GM13977 (cell line): ENCODE data around the gene PRKCD.
A peak's percentile ranks its signal among the peaks of the same experiment; 100 is the strongest.

Experiments
- DNase-seq: peaks from one replicate; pipeline ENCODE4 v3.0.0; 2012; ENCODE audit warnings: low spot score
- in situ Hi-C: fragments of 300-500 bp; cut with MboI; formaldehyde crosslinking; loops from one replicate; pipeline ENCODE4 v1.12.0; 2022; ENCODE audit warnings: low sequenced_read_pairs, low pct_unique_long_range_greater_than_20kb, mixed read lengths, inconsistent platforms; ENCODE audit not compliant: unreplicated experiment
- TF ChIP-seq, protein P1 (sequence below): IDR thresholded peaks from 2 replicates; pipeline ENCODE4 v1.5.1; 2012; ENCODE audit warnings: mild to moderate bottlenecking, control low read depth; ENCODE audit not compliant: insufficient read depth; ENCODE audit errors: extremely low read depth, missing control alignments

Gene PRKCD

DNA sequence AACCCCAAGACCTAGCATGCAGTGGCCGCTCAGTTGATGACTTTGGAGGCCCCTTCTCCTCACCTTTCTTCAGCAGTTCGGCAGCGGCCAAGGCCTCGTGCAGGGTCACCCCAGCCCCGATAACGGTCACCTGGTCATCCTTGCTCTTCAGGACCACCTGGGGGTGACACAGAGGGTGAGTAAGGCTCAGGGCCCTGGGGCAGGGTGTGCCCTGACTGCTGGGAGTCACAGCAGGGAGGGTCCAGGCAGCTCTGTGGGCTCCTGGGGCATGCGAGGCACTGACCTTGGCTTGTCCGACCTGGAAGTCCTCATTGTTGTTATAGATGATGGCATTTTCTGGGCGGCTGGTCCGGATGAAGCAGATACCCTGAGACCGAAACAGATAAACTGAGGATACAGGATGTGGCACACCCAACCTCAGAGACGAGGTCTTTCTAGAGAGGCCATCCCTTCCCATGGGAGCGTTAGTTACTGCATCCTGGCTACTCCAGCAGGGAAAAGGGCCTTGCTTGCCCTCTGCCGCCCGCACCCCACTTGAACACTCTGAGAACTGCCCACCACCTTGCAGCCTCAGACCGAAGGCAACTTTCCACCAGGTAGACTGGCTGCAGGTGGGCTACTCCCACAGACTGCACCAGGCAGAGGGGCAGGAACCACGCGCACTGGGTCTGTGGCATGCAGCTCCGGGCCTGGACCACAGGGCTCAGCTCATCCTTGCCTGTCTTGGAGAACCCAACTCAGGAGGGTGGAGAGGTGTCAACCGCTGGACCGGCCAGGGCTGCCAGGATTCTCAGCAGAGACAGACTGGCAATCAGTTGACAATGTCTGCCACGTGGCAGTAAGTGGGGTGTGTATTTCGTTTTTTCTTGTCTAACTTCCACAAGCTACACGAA lies 67.2 kb downstream of the PRKCD start:
- no peak for DNase-seq
- TF ChIP-seq, protein P1, sequence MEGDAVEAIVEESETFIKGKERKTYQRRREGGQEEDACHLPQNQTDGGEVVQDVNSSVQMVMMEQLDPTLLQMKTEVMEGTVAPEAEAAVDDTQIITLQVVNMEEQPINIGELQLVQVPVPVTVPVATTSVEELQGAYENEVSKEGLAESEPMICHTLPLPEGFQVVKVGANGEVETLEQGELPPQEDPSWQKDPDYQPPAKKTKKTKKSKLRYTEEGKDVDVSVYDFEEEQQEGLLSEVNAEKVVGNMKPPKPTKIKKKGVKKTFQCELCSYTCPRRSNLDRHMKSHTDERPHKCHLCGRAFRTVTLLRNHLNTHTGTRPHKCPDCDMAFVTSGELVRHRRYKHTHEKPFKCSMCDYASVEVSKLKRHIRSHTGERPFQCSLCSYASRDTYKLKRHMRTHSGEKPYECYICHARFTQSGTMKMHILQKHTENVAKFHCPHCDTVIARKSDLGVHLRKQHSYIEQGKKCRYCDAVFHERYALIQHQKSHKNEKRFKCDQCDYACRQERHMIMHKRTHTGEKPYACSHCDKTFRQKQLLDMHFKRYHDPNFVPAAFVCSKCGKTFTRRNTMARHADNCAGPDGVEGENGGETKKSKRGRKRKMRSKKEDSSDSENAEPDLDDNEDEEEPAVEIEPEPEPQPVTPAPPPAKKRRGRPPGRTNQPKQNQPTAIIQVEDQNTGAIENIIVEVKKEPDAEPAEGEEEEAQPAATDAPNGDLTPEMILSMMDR = no peak
- in situ Hi-C loops = no loop called here

DNA sequence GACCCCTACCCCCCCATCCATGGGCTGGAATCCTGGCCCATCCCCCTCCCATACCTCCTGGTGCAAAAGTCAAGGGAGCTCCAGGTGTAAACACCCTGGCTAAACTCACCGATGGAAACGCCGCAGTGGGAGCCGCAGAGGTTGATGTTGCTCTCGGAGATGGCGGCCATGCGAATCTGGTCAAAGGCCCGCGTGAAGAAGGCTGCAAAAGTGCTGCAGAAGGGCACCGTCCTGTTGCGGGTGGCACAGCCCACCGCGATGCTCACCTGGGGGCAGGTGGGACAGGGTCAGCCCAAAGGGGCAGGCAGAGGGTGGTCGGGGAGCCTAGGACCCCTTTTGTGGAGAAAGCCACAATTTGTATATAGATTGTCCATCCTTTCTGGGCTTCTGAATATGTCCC lies 68.2 kb downstream of the PRKCD start:
- in situ Hi-C loops = no loop called here
- TF ChIP-seq, protein P1 = no peak
- DNase-seq = no peak

DNA sequence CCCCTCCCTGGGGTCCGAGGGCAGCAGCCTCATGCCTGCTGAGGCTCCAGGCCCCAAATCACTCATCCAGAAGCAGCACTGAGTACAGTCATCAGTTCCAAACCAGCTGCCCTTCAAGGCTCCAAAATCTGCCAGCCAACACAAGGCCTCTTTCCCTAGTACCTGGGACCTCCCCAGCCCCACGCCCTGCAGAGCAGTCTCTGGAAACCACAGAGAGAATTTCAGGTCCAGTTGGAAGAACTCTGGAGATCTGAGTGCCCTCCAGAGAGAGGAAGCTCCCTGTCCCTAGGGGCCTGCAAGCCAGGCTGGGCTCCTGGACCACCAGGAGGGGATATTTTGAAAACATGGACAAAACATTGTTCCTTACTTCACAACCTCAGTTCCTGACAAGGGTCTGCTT lies 68.6 kb downstream of the PRKCD start:
- DNase-seq = no peak
- TF ChIP-seq, protein P1 = no peak
- in situ Hi-C loops = no loop called here

DNA sequence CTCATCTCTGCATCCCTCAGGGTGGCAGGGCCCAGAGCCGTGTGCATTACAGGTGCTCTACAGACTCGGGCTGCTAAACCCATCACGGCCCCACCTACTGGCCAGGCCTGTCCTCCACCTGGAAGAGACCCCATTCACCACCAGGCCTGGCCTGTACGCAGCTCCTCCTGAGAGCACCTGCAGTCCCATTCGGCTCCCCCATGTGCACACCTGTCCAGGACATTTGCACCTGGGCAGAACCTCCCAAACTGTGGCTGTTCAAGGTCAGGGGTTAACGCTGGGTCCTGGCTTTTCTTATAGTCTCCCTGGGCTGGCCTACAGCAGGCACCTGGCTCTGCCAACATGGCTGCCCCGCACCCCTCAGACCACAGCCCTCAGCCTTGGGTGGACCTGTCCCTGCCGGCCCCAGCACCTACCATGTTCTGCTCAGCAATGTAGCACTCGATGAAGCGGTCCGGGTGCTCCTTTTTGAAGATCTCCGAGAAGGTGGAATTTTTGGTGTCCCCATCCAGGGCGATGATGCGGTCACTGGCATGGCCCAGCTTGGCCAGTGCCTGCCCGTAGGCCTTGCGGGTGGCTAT lies 69.1 kb downstream of the PRKCD start:
- in situ Hi-C loops = no loop called here
- TF ChIP-seq, protein P1 = no peak
- no peak for DNase-seq

DNA sequence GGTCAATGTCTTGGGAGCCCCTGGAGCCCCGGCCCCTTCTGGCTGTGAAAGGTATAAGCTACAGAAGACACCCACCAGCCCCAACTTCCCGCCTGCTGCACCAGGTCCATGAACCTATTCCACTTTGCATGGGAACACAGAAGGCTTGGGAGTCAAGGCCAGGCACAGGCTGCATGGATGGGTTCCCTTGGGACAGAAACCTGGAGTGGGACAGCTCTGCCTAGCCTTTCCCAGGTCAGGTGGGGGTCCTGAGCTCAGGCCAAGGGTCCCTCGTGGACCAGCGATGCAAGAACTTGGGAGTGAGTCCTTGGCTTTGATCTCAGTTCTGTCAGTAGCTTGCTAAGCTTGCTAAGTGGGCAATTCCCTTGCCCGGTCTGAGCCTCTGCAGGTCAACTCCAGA lies 69.8 kb downstream of the PRKCD start:
- in situ Hi-C loops = no loop called here
- TF ChIP-seq, protein P1 = no peak
- no peak for DNase-seq

DNA sequence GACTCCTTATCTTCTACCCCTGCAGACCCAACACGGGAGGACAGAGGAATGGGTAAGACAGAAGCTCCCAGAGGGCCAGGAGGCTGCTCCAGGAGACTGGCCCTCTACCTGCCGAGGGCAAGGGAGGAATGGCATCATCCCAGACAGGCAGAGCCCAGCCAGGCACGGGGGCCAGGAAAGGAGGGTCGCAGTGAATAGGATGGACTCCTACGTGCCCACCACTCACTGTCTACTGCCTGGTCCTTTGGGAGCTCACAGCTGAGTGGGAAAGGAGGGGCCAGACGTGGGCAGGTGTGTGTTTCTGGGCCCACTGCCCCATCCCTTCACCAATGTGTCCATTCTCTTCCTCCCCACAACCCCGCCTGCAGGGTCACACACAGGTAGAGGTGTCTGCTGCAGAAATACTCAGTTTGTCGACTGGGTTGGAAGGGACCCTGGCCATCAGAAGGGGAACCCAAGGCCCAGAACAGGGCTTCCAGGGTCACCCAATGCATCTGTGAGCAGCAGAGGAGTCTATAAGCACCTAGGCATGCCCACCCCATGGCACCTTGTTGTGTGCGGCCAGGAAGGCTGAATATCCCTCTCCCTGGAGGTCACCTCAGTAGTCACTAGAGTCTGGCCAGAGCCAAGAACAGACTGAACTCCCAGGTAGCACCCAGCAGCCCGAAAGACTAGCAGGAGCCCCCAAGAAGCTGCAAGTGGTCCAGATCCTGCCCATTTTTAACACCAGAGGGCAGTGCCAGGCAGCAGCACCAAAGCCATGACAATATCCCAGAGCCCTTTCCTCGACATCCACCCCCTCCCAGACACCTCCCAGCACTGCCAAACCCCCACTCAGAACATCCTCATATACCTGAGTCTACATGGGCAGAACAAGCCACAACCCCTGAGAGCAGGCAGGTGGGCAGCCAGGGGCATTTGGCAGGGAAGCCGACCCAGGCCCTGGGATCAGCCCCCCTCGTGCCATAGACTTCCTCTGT lies 70.8 kb downstream of the PRKCD start:
- DNase-seq = no peak
- in situ Hi-C loops = no loop called here
- TF ChIP-seq, protein P1 = peak; percentile 8
